NCI-H69 (cell line): Measurements from ENCODE around the gene SNX8.
"Not testable (repeated sequence)": the region's sequence is repeated elsewhere in the genome, so short reads cannot be mapped to it uniquely, and the experiment has no call there.

Source experiments
- DNase-seq: peaks from one replicate; lab custom pipeline; 2025; lab: John Stamatoyannopoulos, UW

SNX8 gene

DNA sequence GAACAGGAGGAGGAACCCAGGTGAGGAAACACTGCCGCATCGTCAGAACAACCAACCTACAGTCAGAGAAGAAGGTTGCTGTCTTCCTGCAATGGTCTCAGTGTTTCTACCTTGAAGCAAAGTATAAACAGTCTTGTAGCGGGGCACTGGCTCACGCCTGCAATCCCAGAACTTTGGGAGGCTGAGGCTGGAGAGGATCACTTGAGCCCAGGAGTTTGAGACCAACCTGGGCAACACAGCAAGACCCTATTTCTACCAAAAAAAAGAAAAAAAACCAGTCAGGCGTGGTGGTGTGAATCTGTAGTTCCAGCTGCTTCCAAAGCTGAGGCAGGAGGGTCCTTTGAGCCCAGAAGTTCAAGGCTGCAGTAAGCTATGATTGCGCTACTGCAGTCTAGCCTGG lies 23.4 kb downstream of the SNX8 start:
- DNase-seq = no peak

- no peak for DNase-seq
Observed at GRCh38 chr7:2289621-2290020, 24.6 kb downstream of the SNX8 start.

DNA sequence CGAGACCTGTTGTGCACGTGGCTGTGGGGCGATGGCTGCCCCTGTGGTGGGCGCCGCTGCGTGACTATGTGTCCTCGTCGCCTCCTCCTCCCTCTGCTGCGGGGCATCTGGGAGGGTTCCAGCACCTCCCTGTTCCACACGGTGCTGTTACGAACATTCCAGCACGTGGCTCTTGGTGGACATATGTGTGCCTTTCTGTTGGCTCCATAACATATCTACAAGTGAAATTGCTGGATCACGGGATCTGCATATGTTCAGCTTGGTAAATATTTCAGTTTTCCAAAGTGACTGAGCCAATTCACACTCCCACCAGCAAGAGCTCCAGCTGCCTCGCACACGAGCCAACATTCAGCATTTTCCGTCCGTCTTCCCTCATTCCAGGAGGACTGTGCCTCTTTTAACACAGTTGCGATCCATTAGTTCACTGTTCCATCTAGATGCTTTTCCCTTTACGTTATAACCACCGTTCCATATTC lies 25.1 kb downstream of the SNX8 start:
- DNase-seq = no peak

DNA sequence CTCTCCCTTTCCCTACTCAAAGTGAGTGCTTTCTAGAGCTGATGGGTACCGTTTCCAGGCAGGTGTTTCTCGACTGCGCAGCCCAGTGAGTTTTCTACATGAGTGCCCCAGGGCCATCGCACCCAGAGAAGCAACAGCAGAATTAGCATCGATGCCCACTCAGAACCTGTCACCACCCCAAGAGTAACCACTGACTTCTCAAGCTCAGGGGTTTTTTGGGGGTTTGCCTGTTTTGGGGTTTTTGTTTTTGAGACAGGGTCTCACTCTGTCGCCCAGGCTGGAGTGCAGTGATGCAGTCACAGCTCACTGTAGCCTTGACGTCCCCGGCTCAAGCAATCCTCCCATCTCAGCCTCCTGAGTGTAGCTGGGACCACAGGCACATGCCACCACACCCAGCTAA lies 25.7 kb downstream of the SNX8 start:
- no peak for DNase-seq

DNA sequence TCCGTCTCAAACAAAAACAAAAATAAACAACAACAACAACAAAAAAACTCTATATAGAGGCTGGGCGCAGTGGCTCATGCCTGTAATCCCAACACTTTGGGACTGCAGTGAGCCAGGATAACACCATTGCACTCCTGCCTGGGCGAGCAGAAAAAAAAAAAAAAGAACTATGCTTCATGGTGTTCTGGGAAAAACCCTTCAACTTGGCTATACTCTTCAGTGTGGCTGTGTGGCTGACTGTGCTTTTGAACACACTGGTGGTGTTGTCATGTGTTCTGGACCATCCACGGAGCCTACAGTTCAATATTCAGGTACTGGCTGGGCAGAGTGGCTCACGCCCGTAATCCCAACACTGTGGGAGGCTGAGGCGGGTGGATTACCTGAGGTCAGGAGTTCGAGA lies 26.5 kb downstream of the SNX8 start:
- DNase-seq = no peak

DNA sequence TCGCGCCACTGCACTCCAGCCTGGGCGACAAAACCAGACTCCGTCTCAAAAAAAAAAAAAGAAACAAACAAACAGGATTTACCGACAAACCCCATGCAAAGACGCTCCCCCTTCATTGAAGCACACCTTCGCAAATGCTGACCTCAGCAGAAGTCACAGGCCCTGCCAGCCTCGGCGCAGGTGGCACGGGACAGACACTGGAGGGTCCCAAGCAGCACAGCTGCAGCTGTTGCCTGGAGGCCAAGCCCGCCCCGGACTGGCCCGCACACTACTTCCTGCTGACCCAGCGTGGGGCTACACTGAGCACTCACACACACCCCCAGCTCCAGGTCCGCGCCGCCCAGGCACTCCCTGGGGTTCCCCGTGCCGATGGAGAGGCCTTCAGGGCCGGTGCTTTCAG lies 31.2 kb downstream of the SNX8 start:
- DNase-seq = no peak

DNA sequence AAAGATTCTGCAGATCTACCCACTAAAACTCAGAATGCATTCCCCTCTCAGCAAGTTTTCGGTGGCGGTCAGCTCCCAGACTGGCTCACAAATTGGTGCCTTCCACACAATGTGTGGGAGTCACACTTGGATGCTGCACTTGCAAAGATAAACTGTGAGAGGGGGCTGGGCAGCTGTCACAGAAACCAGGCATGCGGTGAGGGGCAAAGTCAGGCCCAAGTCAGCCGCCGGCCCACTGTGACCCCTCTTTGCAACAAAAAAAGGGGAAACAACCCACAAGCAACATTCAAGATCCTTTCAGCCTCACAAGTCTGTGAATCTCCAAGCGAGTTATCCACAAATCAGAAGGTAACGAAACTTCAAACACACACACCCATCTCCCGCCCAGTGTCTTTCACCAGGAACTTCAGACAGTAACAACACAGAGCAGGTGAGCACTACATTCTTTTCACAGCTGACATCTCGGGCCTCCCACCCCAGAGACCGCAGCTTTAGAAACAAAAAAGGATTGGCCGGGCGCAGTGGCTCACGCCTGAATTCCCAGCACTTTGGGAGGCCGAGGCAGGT lies 32.0 kb downstream of the SNX8 start:
- DNase-seq = no peak

GRCh38 chr7:2281541-2281940 lies 32.7 kb downstream of the SNX8 start:
- DNase-seq = no peak

GRCh38 chr7:2280424-2280823 lies 33.8 kb downstream of the SNX8 start:
- no peak for DNase-seq

DNA sequence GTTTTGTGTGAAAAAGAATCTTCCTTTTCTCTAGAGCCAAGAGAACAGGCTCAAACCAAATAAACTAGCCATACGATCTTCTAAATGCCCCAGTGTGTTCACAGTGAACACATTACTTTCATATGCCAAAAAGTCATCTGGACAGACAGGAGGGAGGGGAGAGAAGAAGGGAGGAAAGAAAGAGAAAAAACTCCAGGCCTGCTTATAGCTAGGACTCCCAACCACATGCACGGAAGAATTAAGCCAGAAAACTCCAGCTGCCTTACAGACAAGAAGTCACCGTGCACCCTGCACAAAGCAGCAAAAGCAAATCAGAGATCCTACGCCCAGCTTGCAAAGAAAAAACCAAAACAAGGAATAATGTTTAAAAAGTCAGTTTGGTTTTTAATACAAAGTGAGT lies 34.3 kb downstream of the SNX8 start:
- no peak for DNase-seq

DNA sequence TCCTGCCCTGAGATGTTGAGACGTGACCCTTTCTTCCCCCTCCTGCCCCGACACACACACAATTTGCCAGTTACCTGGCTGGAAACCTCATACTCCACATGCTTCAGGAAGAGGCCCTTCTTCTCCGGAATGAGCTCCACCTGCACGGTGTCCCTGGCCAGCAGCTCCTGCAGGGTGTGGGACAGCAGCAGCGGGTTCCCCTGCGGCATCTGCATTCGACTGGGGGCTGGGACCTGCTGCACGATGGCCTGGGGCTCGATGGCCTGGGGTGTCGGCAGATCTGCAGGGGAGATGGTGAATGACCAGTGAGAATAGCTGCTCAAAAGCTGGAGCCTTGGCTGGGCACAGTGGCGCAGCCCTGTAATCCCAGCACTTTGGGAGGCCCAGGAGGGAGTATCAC lies 36.2 kb downstream of the SNX8 start:
- DNase-seq = no peak

DNA sequence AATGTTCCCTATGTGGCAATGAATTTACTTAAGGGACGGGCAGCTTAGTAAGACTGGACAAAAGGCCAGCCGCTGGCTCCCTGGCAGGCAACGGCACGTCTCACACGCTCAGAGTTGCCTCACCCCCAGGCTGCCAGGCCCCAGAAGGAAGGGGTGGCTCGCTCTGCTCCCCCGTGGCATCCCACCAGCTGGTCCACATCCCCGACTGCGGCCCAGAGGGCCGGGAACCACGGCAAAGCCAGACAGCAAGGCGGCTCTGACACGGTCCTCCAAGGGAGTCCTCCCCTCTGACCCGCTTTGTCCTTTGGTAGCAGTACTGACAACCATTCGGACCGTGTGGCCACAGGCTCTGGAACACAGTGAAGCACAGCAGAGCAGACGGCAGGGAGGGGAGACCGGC lies 38.1 kb downstream of the SNX8 start:
- DNase-seq = no peak

- no peak for DNase-seq
Observed at GRCh38 chr7:2275101-2275500, 39.1 kb downstream of the SNX8 start.

- no peak for DNase-seq
Observed at GRCh38 chr7:2274666-2275065, 39.6 kb downstream of the SNX8 start.

- no peak for DNase-seq
Observed at GRCh38 chr7:2273866-2274265, 40.4 kb downstream of the SNX8 start.

DNA sequence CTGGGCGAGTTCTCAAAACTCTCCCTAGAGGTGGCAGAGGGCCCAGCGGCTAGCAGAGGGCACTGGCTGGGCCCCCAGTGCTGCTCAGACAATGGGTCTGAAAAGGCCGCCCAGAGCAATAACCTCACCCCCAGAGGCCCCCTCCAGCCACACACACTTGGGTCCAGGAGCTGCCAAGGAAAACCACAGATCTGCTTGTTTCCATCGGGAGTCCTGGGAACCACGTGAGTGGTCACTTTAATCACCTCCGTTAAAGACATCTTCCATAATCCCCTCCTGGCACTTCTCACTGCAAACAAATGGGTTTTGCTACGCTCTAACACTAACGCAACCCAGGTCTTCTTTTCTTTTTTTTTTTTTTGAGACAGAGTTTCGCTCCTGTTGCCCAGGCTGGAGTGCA lies 42.2 kb downstream of the SNX8 start:
- DNase-seq = no peak

GRCh38 chr7:2271273-2272026 lies 42.8 kb downstream of the SNX8 start:
- DNase-seq = no peak

- DNase-seq = no peak
Observed at GRCh38 chr7:2270495-2270894, 43.7 kb downstream of the SNX8 start.

DNA sequence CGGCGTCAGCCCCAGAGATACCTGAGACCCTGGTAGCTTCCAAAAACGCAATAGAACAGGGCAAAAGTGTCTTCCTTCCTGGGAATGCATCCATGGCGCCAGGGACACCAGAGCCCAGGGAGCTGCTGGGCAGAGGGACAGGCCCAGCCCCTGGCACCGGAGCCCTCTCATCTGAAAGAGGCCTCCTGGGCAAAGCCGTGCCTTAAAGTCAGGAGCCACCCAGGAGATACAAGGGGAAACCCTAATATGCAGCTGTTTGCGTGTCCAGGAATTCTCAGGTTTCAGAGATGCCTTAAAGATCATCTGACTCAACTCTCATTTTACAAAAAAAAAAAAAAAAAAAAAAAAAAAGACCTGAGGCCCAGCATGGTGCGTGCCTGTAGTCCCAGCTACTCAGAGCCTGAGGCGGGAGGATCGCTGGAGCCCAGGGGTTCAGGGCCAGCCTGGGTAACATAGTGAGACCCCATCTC lies 44.2 kb downstream of the SNX8 start:
- no peak for DNase-seq

GRCh38 chr7:2269089-2269990 lies 44.9 kb downstream of the SNX8 start:
- DNase-seq = not testable (repeated sequence)

GRCh38 chr7:2266911-2267310 lies 47.3 kb downstream of the SNX8 start:
- DNase-seq = no peak

DNA sequence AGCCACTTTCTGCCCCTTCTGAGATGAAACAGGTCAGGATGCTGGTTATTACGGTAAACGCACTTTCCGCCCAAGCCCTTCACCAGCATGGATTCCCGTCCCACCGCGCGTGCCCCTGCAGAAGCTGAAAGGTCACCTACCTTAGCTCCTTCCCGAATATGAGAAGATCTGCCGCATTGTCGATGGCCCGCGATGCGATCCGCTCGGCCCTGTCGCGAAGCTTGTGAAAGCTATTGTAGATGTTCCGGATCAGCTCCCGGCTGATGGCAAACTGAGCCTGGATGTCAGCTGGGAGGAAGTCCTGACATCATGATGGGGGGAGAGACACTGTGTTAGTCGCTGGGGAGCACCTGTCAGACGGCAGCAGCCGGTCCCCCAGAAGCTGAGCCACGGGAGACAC lies 50.1 kb downstream of the SNX8 start:
- no peak for DNase-seq

GRCh38 chr7:2263176-2263575 lies 51.1 kb downstream of the SNX8 start:
- DNase-seq = no peak
